Transverse colon (tissue), 4 donors: ENCODE measurements around the gene CTDSP2.

Experiments
- EP300 ChIP-seq: sonication (generic); formaldehyde crosslinking; IDR thresholded peaks from one replicate; pipeline ENCODE4 v1.6.1; 2017; ENCODE audit warnings: antibody characterized with exemption, low read depth
- POLR2A ChIP-seq: fragments of 450-650 bp; IDR thresholded peaks from one replicate; pipeline ENCODE4 v1.6.1; 2016; ENCODE audit warnings: antibody characterized with exemption, mild to moderate bottlenecking, moderate library complexity
- POLR2AphosphoS5 ChIP-seq, 3 donors: sonication (generic); formaldehyde crosslinking; IDR thresholded peaks; one replicate each; pipeline ENCODE4 v1.6.1; 2016; ENCODE audit warnings: antibody characterized with exemption in 3 of 3
- TF ChIP-seq, protein P1 (sequence below), 5 experiments: fragments of 200-600 bp in 3 of 5; fragments of 450-650 bp in 2 of 5; sonication (generic) in 3 of 5; IDR thresholded peaks; 1 replicate in 2 of 5; 2 replicates in 3 of 5; pipeline ENCODE4 v1.5.1; 2016 to 2017; ENCODE audit warnings: antibody characterized with exemption in 5 of 5, inconsistent platforms in 3 of 5, mild to moderate bottlenecking in 2 of 5, moderate library complexity in 1 of 5

DNA sequence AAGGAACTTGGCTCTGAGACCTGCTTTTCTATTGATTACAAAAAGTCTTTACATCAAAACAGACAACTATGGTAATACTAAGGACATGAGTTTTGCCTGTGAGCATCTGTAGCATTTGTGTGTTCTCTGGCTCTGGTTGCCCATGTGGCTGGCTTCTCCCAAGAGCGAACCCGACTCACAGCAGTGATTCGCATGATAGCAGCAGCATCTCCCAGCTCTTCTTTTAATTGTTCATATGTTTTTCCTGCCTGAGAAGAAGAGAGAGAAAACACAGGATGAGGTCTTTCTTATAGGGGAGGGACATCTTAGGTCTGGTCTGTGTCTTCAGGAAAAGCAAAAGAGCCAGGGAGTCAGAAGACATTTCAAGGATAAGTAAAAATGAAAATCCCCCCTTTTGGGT lies 45.6 kb downstream of the CTDSP2 start:
- TF ChIP-seq, protein P1, sequence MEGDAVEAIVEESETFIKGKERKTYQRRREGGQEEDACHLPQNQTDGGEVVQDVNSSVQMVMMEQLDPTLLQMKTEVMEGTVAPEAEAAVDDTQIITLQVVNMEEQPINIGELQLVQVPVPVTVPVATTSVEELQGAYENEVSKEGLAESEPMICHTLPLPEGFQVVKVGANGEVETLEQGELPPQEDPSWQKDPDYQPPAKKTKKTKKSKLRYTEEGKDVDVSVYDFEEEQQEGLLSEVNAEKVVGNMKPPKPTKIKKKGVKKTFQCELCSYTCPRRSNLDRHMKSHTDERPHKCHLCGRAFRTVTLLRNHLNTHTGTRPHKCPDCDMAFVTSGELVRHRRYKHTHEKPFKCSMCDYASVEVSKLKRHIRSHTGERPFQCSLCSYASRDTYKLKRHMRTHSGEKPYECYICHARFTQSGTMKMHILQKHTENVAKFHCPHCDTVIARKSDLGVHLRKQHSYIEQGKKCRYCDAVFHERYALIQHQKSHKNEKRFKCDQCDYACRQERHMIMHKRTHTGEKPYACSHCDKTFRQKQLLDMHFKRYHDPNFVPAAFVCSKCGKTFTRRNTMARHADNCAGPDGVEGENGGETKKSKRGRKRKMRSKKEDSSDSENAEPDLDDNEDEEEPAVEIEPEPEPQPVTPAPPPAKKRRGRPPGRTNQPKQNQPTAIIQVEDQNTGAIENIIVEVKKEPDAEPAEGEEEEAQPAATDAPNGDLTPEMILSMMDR (IDR thresholded peaks at IDR 0.05), result no peak
- TF ChIP-seq POLR2A (no peak), EP300 (no peak), POLR2AphosphoS5 (IDR thresholded peaks at IDR 0.05) (no peak)
